Midbrain (tissue), 1 donor: ENCODE data around the gene TCF3.

Experiments
- DNase-seq: peaks from one replicate; lab custom pipeline; 2025; lab: John Stamatoyannopoulos, UW

Gene TCF3

DNA sequence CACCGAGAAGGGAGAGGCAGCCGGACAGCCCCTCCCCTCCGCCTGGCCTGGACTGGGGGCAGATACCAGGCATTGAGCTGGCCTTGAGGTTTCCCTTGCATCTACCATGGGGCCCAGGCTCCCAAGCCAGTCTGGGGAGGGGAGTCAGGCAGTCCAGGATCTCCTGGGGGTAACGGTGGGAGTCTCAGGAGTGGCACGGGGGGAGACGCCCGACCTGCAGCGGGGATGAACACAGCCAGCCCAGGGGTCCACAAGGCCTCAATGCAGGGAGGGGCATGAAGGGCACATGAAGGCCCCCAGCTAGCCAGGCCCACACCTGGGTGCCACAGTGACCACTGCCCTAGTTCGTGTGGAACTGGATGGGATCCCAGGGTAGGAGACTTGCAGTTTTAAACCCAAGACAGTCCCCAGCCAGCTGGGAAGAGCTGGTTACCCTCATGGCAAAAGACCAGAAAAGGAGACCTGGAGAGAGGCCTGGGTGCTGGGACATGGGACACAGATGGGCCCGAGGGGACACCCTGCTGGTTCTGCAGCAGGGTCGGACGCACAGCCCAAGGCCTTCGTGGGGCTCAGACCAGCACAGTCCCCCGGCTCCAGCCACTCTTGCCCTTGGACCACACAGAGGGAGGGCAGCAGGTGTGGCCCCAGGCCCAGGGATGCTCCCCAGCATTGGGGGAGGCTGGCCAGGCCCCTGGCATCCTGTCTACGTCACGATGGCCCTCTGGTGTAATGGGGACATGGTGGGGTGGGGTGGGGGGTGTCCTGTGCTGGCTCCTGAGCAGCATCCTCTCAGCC lies 42.5 kb downstream of the TCF3 start:
- DNase-seq, result no peak

- DNase-seq, result no peak
Measured at GRCh38 chr19:1609103-1609396, 43.4 kb downstream of the TCF3 start.

- no peak for DNase-seq
Measured at GRCh38 chr19:1608359-1609102, 43.9 kb downstream of the TCF3 start.

DNA sequence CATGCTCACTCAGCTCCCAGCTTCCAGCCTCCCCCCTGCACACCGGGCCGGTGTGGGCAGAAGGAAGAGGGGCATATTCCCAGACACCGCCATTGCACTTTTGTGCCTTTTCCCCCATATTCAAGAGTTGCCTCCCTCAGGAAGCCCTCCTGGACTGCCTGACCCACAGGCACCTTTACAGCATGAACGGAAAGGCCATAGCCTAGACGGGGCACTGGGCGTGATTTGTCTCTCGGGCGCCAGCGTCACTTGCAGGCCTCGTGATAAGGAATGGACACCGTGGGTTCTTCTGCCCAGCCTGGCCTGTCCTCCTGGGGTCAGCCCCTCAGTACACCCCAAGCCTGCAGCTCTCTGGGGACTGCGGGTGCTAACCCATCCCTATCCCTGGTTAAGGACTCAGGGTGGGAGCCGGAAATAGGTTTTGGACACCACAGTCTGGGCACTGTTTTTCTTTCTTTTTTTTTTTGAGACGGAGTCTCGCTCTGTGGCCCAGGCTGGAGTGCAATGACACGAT lies 46.2 kb downstream of the TCF3 start:
- no peak for DNase-seq

DNA sequence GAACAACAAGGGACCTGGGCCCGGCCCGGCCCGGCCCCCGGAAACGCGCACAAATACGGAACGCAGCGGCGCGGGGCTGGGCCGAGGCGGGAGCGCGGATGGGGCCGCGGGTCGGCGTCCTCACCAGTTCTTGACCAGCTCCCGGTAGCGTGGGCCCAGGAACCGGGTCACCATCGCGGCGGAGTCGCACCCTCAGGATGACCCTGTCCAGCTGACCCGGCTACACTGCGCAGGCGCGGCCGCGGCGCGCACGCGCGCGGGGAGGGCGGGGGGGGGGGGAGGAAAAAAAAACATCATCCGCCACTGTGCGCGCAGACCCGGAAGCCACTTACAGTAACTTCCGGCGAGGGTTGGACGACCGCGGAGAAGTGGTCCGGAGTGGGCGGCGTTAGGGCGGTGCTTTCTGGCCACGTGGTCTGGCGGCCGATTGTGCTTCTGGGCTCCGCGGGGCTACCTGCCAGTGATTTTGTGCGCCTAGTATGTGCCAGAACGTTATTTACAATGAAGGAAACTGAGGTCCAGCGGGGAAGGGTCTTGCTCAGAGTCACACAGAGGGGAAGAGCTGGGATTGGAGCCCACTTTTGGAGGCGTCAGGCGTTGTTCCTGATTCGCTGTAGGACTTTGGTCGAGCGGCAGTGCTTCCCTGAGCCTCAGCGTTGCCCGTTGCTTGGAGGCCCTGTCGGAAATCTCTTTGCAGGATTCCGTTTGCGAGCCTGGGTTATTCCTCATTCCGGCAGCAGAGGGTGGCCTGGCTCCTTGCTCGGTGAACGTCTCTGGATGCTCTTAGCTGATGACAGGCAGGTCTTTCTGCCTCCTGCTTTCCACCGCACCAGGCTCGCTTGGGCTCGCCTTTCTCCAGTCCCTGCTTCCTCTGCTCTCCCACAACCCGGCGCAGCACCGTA lies 46.9 kb downstream of the TCF3 start, which contains the start of gene UQCR11:
TSS of gene UQCR11 (minus strand) at position 227 of the 902 bp plus-strand sequence. CDS start at position 174, 53 bp downstream.
- DNase-seq, result peak; percentile 95

DNA sequence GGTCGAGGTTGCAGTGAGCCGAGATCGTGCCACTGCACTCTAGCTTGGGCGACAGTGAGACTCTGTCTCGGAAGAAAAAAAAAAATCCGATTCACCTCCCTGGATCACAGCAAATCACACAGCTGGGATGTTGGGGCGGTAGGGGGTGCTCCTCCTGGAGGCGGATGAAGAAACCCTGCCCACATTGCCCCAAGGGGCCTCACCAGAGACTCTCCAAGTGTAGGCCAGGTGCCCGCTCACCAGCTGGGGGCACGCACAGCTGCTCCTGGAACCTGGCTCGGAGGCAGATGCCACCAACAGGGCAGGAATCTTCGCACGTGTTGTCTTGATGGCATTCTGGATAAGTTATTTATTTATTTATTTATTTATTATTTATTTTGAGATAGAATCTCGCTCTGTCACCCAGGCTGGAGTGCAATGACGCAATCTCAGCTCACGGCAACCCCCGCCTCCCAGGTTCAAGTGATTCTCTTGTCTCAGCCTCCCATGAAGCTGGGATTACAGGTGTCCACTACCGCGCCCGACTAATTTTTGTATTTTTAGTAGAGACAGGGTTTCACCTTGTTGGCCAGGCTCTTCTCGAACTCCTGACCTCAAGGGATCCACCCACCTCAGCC lies 50.2 kb downstream of the TCF3 start:
- no peak for DNase-seq

DNA sequence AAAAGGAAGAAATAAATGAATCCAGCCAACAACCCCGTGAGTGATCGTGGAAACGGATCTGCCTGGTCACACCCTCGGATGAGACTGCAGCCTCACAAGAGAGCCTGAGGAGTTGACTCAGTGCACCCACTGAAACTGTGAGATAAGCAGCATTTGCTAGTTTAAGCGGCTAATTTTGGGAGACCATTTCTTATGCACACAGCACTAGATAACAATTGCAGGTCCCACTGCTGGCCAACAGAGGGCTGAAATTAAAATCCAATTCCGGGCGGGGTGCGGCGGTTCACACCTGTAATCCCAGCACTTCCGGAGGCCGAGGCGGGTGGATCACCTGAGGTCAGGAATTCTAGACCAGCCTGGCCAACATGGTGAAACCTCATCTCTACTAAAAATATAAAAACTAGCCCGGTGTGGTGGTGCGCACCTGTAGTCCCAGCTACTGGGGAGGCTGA lies 50.8 kb downstream of the TCF3 start:
- DNase-seq, result no peak

GRCh38 chr19:1599460-1599846 lies 53.0 kb downstream of the TCF3 start:
- DNase-seq, result no peak

GRCh38 chr19:1598777-1599459 lies 53.5 kb downstream of the TCF3 start:
- DNase-seq, result no peak

DNA sequence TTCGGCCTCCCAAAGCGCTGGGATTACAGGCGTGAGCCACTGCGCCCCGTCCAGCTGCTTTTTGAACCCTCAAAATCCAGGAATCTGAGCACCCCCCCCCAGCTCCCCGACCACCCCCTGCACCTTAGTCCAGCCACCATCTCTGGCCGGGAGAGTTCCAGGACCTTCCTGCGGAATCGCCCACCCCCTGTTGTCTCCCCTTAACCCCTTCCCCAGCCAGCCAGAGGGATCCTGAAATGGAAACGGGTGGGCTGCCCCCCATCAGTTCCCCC lies 59.0 kb downstream of the TCF3 start:
- no peak for DNase-seq

- peak; percentile 94 for DNase-seq
Measured at GRCh38 chr19:1592755-1593500, 59.5 kb downstream of the TCF3 start, which contains the start of gene MBD3. TSS of gene MBD3 (minus strand) at chr19:1592865. CDS start at chr19:1592631, 234 bp downstream.

- DNase-seq, result peak; percentile 86
Measured at GRCh38 chr19:1592024-1592754, 60.2 kb downstream of the TCF3 start.

- no peak for DNase-seq
Measured at GRCh38 chr19:1591421-1592023, 60.9 kb downstream of the TCF3 start.

- no peak for DNase-seq
Measured at GRCh38 chr19:1590641-1591397, 61.6 kb downstream of the TCF3 start.

DNA sequence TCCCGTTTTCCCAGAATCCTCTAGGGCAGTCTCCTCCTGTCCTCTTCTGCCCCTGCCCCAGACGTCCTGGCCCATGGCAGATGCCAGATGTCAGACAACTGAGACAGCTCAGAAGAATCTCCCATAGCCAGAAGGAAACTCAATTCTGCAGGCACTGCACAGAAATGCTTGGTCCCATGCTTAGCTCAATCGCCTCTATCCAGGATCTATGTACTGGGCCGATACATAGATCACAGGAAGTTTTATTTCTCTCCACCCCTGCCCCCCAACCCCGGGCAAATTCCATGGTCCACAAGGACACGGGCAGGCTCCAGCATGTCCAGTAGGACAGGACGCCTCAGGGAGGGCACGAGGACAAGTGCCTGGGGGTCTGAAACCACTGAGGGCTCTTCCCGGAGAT lies 64.5 kb downstream of the TCF3 start:
- DNase-seq, result no peak

DNA sequence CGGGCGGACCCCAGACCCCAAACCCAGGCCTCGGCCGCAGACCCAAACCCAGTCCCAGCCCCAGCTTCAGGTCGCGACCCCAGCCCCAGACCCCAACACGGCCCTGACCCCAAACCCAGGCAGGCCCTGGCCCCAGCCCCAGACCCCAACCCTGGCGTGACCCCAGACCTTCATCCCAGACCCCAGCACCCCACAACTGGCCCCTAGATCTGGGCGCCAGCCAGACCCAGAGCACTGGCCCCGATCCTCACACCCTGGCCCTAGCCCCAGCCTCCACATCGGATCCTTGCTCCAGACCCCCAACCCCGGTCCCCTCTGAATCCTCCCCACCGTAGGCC lies 67.2 kb downstream of the TCF3 start:
- no peak for DNase-seq

DNA sequence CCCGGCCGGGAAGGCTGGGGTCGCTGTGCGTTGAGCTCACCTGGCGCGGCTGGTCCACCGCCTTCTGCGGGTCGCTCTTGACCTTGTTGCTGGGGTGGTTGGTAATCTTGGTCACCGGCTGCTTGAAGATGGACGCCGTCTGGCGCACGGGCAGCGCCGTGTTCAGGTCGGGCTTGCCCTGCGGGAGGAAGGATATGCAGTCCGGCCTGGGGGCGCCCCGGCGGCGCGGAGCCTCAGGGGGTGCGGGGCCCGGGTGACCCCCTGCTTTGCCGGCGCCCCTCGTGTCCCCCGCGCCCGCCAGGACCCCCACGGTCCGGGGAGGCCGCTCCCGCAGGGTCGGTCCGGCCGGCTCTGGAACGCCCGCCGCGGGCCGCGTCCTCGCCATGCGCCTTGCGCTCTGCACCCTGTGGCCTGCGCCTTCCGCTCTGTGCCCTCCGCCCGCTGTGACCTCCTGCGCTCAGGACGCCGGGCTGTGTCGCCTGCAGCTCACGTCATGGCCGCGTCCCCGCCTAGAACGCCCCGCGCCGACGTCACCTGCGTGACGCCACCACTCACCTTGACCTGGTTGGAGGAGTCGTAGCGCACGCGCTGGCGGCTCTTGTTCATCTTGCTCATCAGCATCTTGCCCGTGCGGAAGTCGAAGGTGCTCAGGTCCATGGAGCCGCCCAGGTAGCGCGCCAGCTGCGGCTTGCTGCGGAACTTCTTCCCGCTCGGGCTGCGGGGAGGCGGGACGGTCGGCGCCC lies 67.7 kb downstream of the TCF3 start:
- no peak for DNase-seq

GRCh38 chr19:1582201-1582600 lies 70.2 kb downstream of the TCF3 start:
- DNase-seq, result no peak
